ENCODE data around the gene MAN2B2. TPM values are rescaled to one million over a fixed set of nuclear protein-coding genes. Genes with fewer than 3 reads are reported as not detected.
A peak's percentile ranks its signal among the peaks of the same experiment; 100 is the strongest.

MAN2B2 gene
- total and polyA plus RNA-seq, 2 of the 4 experiments (the other 2 are of a cell fraction) = 13.4 to 34.1 TPM

GRCh38 chr4:6560416-6561172 lies 14.4 kb upstream of the MAN2B2 start:
- Histone ChIP-seq H3K79me1 (ENCODE audit: low read depth in 1 of 2, low read length in 2 of 2) (no peaks in the 10 kb centered on the region), H3K4ac (ENCODE audit: low read depth, low read length) (no peak overlapping the region), H3K56ac (ENCODE audit: extremely low read depth, insufficient read depth, low read length) (no peak overlapping the region; the same call in 1 of the 2 replicates), H3K4me3 (ENCODE audit: insufficient read depth, low read depth, low read length) (no peak overlapping the region), H4K20me1 (ENCODE audit: insufficient read depth, low read length) (no peaks in the 10 kb centered on the region; the same call in 1 of the 2 replicates), H3K9me1 (ENCODE audit: insufficient read depth, low read length) (no peaks in the 10 kb centered on the region), H3K27me3 (ENCODE audit: control insufficient read depth, insufficient read depth, low read length) (peaks cover 81% of the 10 kb centered on the region), H4K5ac (ENCODE audit: low read depth, low read length) (no peak overlapping the region), H2AFZ (replicated peaks; ENCODE audit: low read length, poor library complexity) (no peak overlapping the region), H3K4me1 (ENCODE audit: control insufficient read depth, insufficient read depth, low read length) (peaks cover 3% of the 10 kb centered on the region; the same call in 1 of the 2 replicates), H3K18ac (ENCODE audit: low read depth, low read length) (no peak overlapping the region), H2BK20ac (ENCODE audit: low read depth, low read length) (no peak overlapping the region), H2AK5ac (ENCODE audit: low read depth, low read length) (no peak overlapping the region), H4K8ac (ENCODE audit: low read depth in 2 of 2, low read length in 2 of 2) (no peak overlapping the region), H2BK5ac (ENCODE audit: low read depth, low read length, poor library complexity, severe bottlenecking) (no peak overlapping the region), H3K36me3 (ENCODE audit: control insufficient read depth, insufficient read depth, low read length) (no peaks in the 10 kb centered on the region), H3K27ac (ENCODE audit: insufficient read depth, low read length) (no peak overlapping the region), H2AK9ac (replicated peaks; ENCODE audit: low read depth, low read length, poor library complexity) (peak overlapping the region; percentile 9), H3K9ac (ENCODE audit: low read depth, low read length) (no peak overlapping the region), H3K4me2 (ENCODE audit: low read depth, low read length) (no peak overlapping the region), H3K14ac (replicated peaks; ENCODE audit: low read depth, low read length) (no peak overlapping the region), H4K91ac (ENCODE audit: insufficient read depth, low read depth, low read length) (no peak overlapping the region), H3K23ac (ENCODE audit: low read depth, low read length) (no peak overlapping the region), H2BK120ac (ENCODE audit: low read depth, low read length) (no peak overlapping the region), H2BK15ac (ENCODE audit: low read depth, low read length) (no peak overlapping the region), H3K9me3 (ENCODE audit: control insufficient read depth, insufficient read depth, low read length) (peaks cover 4% of the 10 kb centered on the region)
- WGBS, 2 experiments (ENCODE audit: extremely low coverage in 2 of 2, insufficient read length in 1 of 2) = 67% methylated on average over 4 of the region's 10 CpGs; no CpG with 5 or more reads in 1 of the 2 experiments
- DNase-seq (peak; percentile 64), ATAC-seq (ENCODE audit: low read depth) (peak; percentile 58)
- intact Hi-C loops (cut with micrococcal nuclease) (no loop called here), in situ Hi-C loops (cut with MboI; ENCODE audit: low sequenced_read_pairs) (no loop called here), dilution Hi-C loops (cut with HindIII; ENCODE audit: low sequenced_read_pairs, unreplicated experiment) (no loop called here)
- ChIA-PET CTCF (interaction anchor here (0.7 to 2.3 kb wide), 2 partner anchors 14 to 1810 kb away, joined by 3 to 10 read pairs; no protein-coding TSS in a partner anchor), POLR2A (ENCODE audit: unreplicated experiment) (no interaction called here)
- BruUV-seq (replicated peaks) = no TSS peak
- TF ChIP-seq CEBPB (IDR thresholded peaks at IDR 0.05; ENCODE audit: low read depth, low read length) = no peak
- peak; percentile 71; the same call in 1 of the 2 replicates for TF ChIP-seq BHLHE40 (IDR thresholded peaks at IDR 0.05; ENCODE audit: low read depth, low read length)

Data from IMR-90 (cell line).